SK-N-SH (cell line): ENCODE measurements around the gene ADK. TPM values are rescaled to one million over a fixed set of nuclear protein-coding genes. Genes with fewer than 3 reads are reported as not detected.

Source experiments
- CTCF ChIA-PET: fragments of 300-600, 350-600 bp; formaldehyde crosslinking; extraction: SDS; loops from one replicate; lab custom pipeline; 2021; lab: Yijun Ruan, JAX
- POLR2A ChIA-PET: fragments of 350-600 bp; sonication (Branson Sonifier 250); formaldehyde crosslinking; extraction: SDS; loops from one replicate; lab custom pipeline; 2020; ENCODE audit warnings: antibody characterized with exemption, inconsistent platforms; lab: Yijun Ruan, JAX
- DNase-seq: peaks from one replicate; pipeline ENCODE4 v3.0.0; 2012
- H2AFZ ChIP-seq: fragments of 200-600 bp; sonication (generic); 2 replicates; pipeline ENCODE4 v1.8.1; 2016; ENCODE audit warnings: antibody characterized with exemption, mild to moderate bottlenecking, low read depth
- H3F3A ChIP-seq: fragments of 200-600 bp; sonication (generic); replicated peaks from 2 replicates; pipeline ENCODE3; 2016; ENCODE audit warnings: antibody characterized with exemption, mild to moderate bottlenecking; ENCODE audit not compliant: insufficient read depth
- H3K27ac ChIP-seq, 2 experiments: fragments of 200-500 bp in 1 of 2; fragments of 200-600 bp in 1 of 2; sonication (Bioruptor generic) in 1 of 2; sonication (generic), shearing (Covaris generic) in 1 of 2; 2 replicates each; pipeline versions ENCODE4 v1.5.1 to v1.6.1; 2014 to 2016; ENCODE audit warnings: low read depth in 2 of 2, inconsistent platforms in 1 of 2, low read length in 1 of 2, mild to moderate bottlenecking in 1 of 2, mixed read lengths in 1 of 2
- H3K27me3 ChIP-seq: fragments of 200-600 bp; sonication (generic), shearing (Covaris generic); 2 replicates; pipeline ENCODE4 v1.6.1; 2016; ENCODE audit warnings: mixed run types; ENCODE audit not compliant: insufficient read depth
- H3K36me3 ChIP-seq, 2 experiments: fragments of 200-500 bp in 1 of 2; fragments of 200-600 bp in 1 of 2; sonication (Bioruptor generic) in 1 of 2; sonication (generic) in 1 of 2; replicated peaks in 1 of 2; 2 replicates each; pipeline versions ENCODE3 to v1.5.1; 2014 to 2016; ENCODE audit warnings: low read length in 1 of 2, mild to moderate bottlenecking in 1 of 2; ENCODE audit not compliant: insufficient read depth in 2 of 2, control insufficient read depth in 1 of 2
- H3K4me1 ChIP-seq, 2 experiments: fragments of 200-500 bp in 1 of 2; fragments of 200-600 bp in 1 of 2; sonication (Bioruptor generic) in 1 of 2; sonication (generic), shearing (Covaris generic) in 1 of 2; 2 replicates each; pipeline versions ENCODE4 v1.5.1 to v1.6.1; 2014 to 2016; ENCODE audit warnings: low read depth in 1 of 2, low read length in 1 of 2, mixed run types in 1 of 2; ENCODE audit not compliant: insufficient read depth in 2 of 2, control insufficient read depth in 1 of 2
- H3K4me2 ChIP-seq: fragments of 200-600 bp; sonication (generic), shearing (Covaris generic); 2 replicates; pipeline ENCODE4 v1.6.1; 2017; ENCODE audit warnings: mixed run types
- H3K4me3 ChIP-seq, 2 experiments: fragments of 200-500 bp in 1 of 2; fragments of 200-600 bp in 1 of 2; sonication (Bioruptor generic) in 1 of 2; sonication (generic), shearing (Covaris generic) in 1 of 2; 2 replicates each; pipeline versions ENCODE4 v1.5.1 to v1.8.1; 2014 to 2016; ENCODE audit warnings: low read depth in 2 of 2, inconsistent platforms in 1 of 2, low read length in 1 of 2, mild to moderate bottlenecking in 1 of 2, mixed read lengths in 1 of 2, moderate library complexity in 1 of 2
- H3K79me2 ChIP-seq: fragments of 200-600 bp; sonication (generic); 2 replicates; pipeline ENCODE4 v1.8.1; 2017; ENCODE audit warnings: mild to moderate bottlenecking; ENCODE audit not compliant: insufficient read depth
- H3K9ac ChIP-seq: fragments of 200-600 bp; sonication (generic); 2 replicates; pipeline ENCODE4 v1.6.1; 2017; ENCODE audit warnings: mixed run types
- H3K9me2 ChIP-seq: fragments of 200-600 bp; sonication (generic); 2 replicates; pipeline ENCODE4 v1.6.1; 2017; ENCODE audit warnings: mixed run types
- H3K9me3 ChIP-seq: fragments of 200-600 bp; sonication (generic); 2 replicates; pipeline ENCODE4 v1.6.1; 2017; ENCODE audit warnings: mixed run types, mild to moderate bottlenecking, moderate library complexity
- H4K20me1 ChIP-seq: fragments of 200-600 bp; sonication (generic); 2 replicates; pipeline ENCODE4 v1.6.1; 2017; ENCODE audit warnings: mild to moderate bottlenecking, mixed run types; ENCODE audit not compliant: insufficient read depth
- CTCF ChIP-seq: fragments of 200-600 bp; sonication (generic); IDR thresholded peaks from 2 replicates; pipeline ENCODE4 v1.6.1; 2017; ENCODE audit warnings: antibody characterized with exemption, mild to moderate bottlenecking, moderate library complexity
- EZH2phosphoT487 ChIP-seq: fragments of 200-600 bp; sonication (generic); IDR thresholded peaks from 2 replicates; pipeline ENCODE4 v1.6.1; 2017; ENCODE audit warnings: low read depth, mixed run types, mild to moderate bottlenecking, antibody characterized with exemption, moderate library complexity, borderline replicate concordance
- FOXJ3 ChIP-seq: sonication (generic); formaldehyde crosslinking; IDR thresholded peaks from 2 replicates; pipeline ENCODE4 v1.5.1; 2020; ENCODE audit warnings: mild to moderate bottlenecking, missing genetic modification reagents
- FOXM1 ChIP-seq: IDR thresholded peaks from 2 replicates; pipeline ENCODE4 v1.4.0; 2012; ENCODE audit warnings: low read depth, mild to moderate bottlenecking
- MEF2A ChIP-seq: IDR thresholded peaks from 2 replicates; pipeline ENCODE4 v1.4.0; 2012; ENCODE audit warnings: low read depth, borderline replicate concordance
- NFIC ChIP-seq: IDR thresholded peaks from 2 replicates; pipeline ENCODE4 v1.4.0; 2012; ENCODE audit warnings: borderline replicate concordance
- NRF1 ChIP-seq: IDR thresholded peaks from 2 replicates; pipeline ENCODE4 v1.6.1; 2012; ENCODE audit warnings: low read depth, mild to moderate bottlenecking, low read length
- POLR2AphosphoS5 ChIP-seq: IDR thresholded peaks from 2 replicates; pipeline ENCODE4 v1.6.1; 2012; ENCODE audit warnings: low read depth, low read length
- RAD21 ChIP-seq: IDR thresholded peaks from 2 replicates; pipeline ENCODE4 v1.6.1; 2012; ENCODE audit warnings: mild to moderate bottlenecking, low read length
- RCOR1 ChIP-seq: fragments of 150-350 bp; IDR thresholded peaks from 2 replicates; pipeline ENCODE4 v1.6.1; 2017; ENCODE audit warnings: antibody characterized with exemption, low read length
- SIN3A ChIP-seq: IDR thresholded peaks from 2 replicates; pipeline ENCODE4 v1.6.1; 2012; ENCODE audit warnings: low read depth, mild to moderate bottlenecking, low read length, moderate library complexity, borderline replicate concordance
- TEAD4 ChIP-seq: IDR thresholded peaks from 2 replicates; pipeline ENCODE4 v1.4.0; 2012; ENCODE audit warnings: mild to moderate bottlenecking, borderline replicate concordance; ENCODE audit not compliant: insufficient read depth
- USF1 ChIP-seq: IDR thresholded peaks from 2 replicates; pipeline ENCODE4 v1.4.0; 2012; ENCODE audit warnings: low read depth, borderline replicate concordance
- WGBS: methylation state at CpG from one replicate; pipeline ENCODE4 v1.1.6; 2017; ENCODE audit warnings: low lambda C conversion rate; 5-methylcytosine and 5-hydroxymethylcytosine counted together
- polyA plus RNA-seq, 3 experiments: library from polyadenylated mRNA; depleted of rRNA; stranded (reverse); fragments of >200 nt; gene quantifications; 2 replicates each; pipeline ENCODE4 v1.2.3, GENCODE V29; 2012
- TF ChIP-seq, protein P1 (sequence below): IDR thresholded peaks from 2 replicates; pipeline ENCODE4; 2012
- TF ChIP-seq, protein P2 (sequence below): fragments of 150-350 bp; IDR thresholded peaks from 2 replicates; pipeline ENCODE4 v1.6.1; 2016; ENCODE audit warnings: mild to moderate bottlenecking, low read depth, low read length

Gene ADK
- polyA plus RNA-seq, 1 of the 3 experiments (the other 2 are of a cell fraction), result 25.1 TPM

GRCh38 chr10:74753442-74754211 is 602.6 kb downstream of the ADK start:
- CTCF ChIA-PET, result interaction anchor here (1.2 kb wide), 1 partner anchor 18 kb away, joined by 3 read pairs; no protein-coding TSS in a partner anchor
- no peaks in the 10 kb centered on the region for H4K20me1 ChIP-seq
- no peak for TF ChIP-seq FOXM1
- TF ChIP-seq SIN3A, result no peak
- no peak for TF ChIP-seq POLR2AphosphoS5
- no peak for TF ChIP-seq RAD21
- TF ChIP-seq, protein P1, sequence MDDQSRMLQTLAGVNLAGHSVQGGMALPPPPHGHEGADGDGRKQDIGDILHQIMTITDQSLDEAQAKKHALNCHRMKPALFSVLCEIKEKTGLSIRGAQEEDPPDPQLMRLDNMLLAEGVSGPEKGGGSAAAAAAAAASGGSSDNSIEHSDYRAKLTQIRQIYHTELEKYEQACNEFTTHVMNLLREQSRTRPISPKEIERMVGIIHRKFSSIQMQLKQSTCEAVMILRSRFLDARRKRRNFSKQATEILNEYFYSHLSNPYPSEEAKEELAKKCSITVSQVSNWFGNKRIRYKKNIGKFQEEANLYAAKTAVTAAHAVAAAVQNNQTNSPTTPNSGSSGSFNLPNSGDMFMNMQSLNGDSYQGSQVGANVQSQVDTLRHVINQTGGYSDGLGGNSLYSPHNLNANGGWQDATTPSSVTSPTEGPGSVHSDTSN, result no peak
- TF ChIP-seq, protein P2, sequence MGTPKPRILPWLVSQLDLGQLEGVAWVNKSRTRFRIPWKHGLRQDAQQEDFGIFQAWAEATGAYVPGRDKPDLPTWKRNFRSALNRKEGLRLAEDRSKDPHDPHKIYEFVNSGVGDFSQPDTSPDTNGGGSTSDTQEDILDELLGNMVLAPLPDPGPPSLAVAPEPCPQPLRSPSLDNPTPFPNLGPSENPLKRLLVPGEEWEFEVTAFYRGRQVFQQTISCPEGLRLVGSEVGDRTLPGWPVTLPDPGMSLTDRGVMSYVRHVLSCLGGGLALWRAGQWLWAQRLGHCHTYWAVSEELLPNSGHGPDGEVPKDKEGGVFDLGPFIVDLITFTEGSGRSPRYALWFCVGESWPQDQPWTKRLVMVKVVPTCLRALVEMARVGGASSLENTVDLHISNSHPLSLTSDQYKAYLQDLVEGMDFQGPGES, result no peak
- no peak for TF ChIP-seq RCOR1
- no peak for TF ChIP-seq FOXJ3 (CRISPR knock-in tag)
- no peak for TF ChIP-seq NRF1
- no peak for TF ChIP-seq TEAD4
- TF ChIP-seq EZH2phosphoT487, result no peak
- TF ChIP-seq CTCF, result no peak
- no peak for TF ChIP-seq USF1
- no peak for TF ChIP-seq MEF2A
- TF ChIP-seq NFIC, result no peak
- no peaks in the 10 kb centered on the region for H3K27me3 ChIP-seq
- WGBS, result 88% methylated on average over 12 of the region's 17 CpGs
- H2AFZ ChIP-seq, result no peak overlapping the region
- no peak overlapping the region for H3K4me3 ChIP-seq
- no peak overlapping the region for H3K9ac ChIP-seq
- no peak overlapping the region for H3K4me2 ChIP-seq
- no peaks in the 10 kb centered on the region for H3K79me2 ChIP-seq
- no peaks in the 10 kb centered on the region for H3K9me2 ChIP-seq
- H3K36me3 ChIP-seq, result no peaks in the 10 kb centered on the region
- no peaks in the 10 kb centered on the region for H3F3A ChIP-seq
- no peak for DNase-seq
- H3K9me3 ChIP-seq, result no peaks in the 10 kb centered on the region
- H3K4me1 ChIP-seq, result no peaks in the 10 kb centered on the region
- H3K27ac ChIP-seq, result no peak overlapping the region
- POLR2A ChIA-PET, result no interaction called here
